Neural cell (in vitro differentiated cells): ENCODE data around the gene INF2.

Experiments used
- EP300 ChIP-seq: fragments of 450-650 bp; conservative IDR thresholded peaks from 2 replicates; pipeline ENCODE4 v1.6.1; 2014; ENCODE audit warnings: antibody characterized with exemption, mild to moderate bottlenecking, moderate library complexity; ENCODE audit not compliant: poor library complexity, severe bottlenecking
- EZH2 ChIP-seq: fragments of 200-600, 300-800 bp; shearing (Covaris generic), sonication (generic); IDR thresholded peaks from 2 replicates; pipeline ENCODE4 v1.6.1; 2014; ENCODE audit warnings: antibody characterized with exemption, low read length, borderline replicate concordance, mild to moderate bottlenecking; ENCODE audit not compliant: insufficient read depth, poor library complexity, severe bottlenecking
- MXI1 ChIP-seq: fragments of 450-650 bp; conservative IDR thresholded peaks from 2 replicates; pipeline ENCODE4 v1.6.1; 2014; ENCODE audit warnings: antibody characterized with exemption, mild to moderate bottlenecking; ENCODE audit not compliant: poor library complexity, severe bottlenecking
- POLR2AphosphoS5 ChIP-seq: IDR thresholded peaks from 2 replicates; pipeline ENCODE4 v1.6.1; 2012
- RAD21 ChIP-seq: fragments of 450-650 bp; conservative IDR thresholded peaks from 2 replicates; pipeline ENCODE4 v1.6.1; 2014; ENCODE audit warnings: antibody characterized with exemption, mild to moderate bottlenecking, moderate library complexity
- SMC3 ChIP-seq: fragments of 450-650 bp; conservative IDR thresholded peaks from 2 replicates; pipeline ENCODE4 v1.6.1; 2014; ENCODE audit warnings: antibody characterized with exemption, mild to moderate bottlenecking, moderate library complexity; ENCODE audit not compliant: poor library complexity
- TAF1 ChIP-seq: IDR thresholded peaks from 2 replicates; pipeline ENCODE4 v1.6.1; 2012; ENCODE audit warnings: low read depth
- TF ChIP-seq, protein P1 (sequence below): fragments of 450-650 bp; IDR thresholded peaks from 2 replicates; pipeline ENCODE4 v1.5.1; 2014; ENCODE audit warnings: antibody characterized with exemption, mild to moderate bottlenecking, moderate library complexity; ENCODE audit not compliant: poor library complexity, severe bottlenecking
- TF ChIP-seq, protein P2 (sequence below): IDR thresholded peaks from 2 replicates; pipeline ENCODE4 v1.6.1; 2012; ENCODE audit warnings: borderline replicate concordance

DNA sequence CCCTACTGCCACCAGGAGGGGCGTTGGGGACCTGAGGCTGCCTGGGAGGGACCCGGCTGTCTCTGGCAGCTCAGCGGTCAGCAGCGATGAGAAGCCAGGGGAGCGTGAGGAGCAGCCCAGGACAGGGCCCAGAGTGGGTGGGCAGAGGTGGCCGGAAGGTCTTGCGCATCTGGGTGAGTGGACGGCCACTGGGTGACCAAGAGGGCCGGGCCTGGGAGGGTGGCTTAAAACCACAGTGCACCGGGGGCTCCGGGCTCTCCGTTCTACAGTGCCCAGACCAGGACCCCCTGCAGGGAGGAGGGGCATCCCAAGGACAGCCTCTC, 10.0 kb downstream of the INF2 start:
- TF ChIP-seq, protein P1, sequence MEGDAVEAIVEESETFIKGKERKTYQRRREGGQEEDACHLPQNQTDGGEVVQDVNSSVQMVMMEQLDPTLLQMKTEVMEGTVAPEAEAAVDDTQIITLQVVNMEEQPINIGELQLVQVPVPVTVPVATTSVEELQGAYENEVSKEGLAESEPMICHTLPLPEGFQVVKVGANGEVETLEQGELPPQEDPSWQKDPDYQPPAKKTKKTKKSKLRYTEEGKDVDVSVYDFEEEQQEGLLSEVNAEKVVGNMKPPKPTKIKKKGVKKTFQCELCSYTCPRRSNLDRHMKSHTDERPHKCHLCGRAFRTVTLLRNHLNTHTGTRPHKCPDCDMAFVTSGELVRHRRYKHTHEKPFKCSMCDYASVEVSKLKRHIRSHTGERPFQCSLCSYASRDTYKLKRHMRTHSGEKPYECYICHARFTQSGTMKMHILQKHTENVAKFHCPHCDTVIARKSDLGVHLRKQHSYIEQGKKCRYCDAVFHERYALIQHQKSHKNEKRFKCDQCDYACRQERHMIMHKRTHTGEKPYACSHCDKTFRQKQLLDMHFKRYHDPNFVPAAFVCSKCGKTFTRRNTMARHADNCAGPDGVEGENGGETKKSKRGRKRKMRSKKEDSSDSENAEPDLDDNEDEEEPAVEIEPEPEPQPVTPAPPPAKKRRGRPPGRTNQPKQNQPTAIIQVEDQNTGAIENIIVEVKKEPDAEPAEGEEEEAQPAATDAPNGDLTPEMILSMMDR: no peak
- TF ChIP-seq, protein P2, sequence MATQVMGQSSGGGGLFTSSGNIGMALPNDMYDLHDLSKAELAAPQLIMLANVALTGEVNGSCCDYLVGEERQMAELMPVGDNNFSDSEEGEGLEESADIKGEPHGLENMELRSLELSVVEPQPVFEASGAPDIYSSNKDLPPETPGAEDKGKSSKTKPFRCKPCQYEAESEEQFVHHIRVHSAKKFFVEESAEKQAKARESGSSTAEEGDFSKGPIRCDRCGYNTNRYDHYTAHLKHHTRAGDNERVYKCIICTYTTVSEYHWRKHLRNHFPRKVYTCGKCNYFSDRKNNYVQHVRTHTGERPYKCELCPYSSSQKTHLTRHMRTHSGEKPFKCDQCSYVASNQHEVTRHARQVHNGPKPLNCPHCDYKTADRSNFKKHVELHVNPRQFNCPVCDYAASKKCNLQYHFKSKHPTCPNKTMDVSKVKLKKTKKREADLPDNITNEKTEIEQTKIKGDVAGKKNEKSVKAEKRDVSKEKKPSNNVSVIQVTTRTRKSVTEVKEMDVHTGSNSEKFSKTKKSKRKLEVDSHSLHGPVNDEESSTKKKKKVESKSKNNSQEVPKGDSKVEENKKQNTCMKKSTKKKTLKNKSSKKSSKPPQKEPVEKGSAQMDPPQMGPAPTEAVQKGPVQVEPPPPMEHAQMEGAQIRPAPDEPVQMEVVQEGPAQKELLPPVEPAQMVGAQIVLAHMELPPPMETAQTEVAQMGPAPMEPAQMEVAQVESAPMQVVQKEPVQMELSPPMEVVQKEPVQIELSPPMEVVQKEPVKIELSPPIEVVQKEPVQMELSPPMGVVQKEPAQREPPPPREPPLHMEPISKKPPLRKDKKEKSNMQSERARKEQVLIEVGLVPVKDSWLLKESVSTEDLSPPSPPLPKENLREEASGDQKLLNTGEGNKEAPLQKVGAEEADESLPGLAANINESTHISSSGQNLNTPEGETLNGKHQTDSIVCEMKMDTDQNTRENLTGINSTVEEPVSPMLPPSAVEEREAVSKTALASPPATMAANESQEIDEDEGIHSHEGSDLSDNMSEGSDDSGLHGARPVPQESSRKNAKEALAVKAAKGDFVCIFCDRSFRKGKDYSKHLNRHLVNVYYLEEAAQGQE: no peak
- no peak for TF ChIP-seq POLR2AphosphoS5
- TF ChIP-seq RAD21: no peak
- TF ChIP-seq EP300: no peak
- TF ChIP-seq MXI1: no peak
- no peak for TF ChIP-seq EZH2
- TF ChIP-seq TAF1: no peak
- no peak for TF ChIP-seq SMC3
